GM19238 (cell line): ENCODE measurements around the gene PHOX2B.
"Not testable (repeated sequence)": the region's sequence is repeated elsewhere in the genome, so short reads cannot be mapped to it uniquely, and the experiment has no call there.

ENCODE experiments used
- DNase-seq: peaks from one replicate; pipeline ENCODE4 v3.0.0; 2011; ENCODE audit warnings: low spot score; ENCODE audit not compliant: insufficient read length

PHOX2B gene

GRCh38 chr4:41712425-41712824, 36.1 kb downstream of the PHOX2B start:
- no peak for DNase-seq

- not testable (repeated sequence) for DNase-seq
Measured at GRCh38 chr4:41711654-41712053, 36.9 kb downstream of the PHOX2B start.

- no peak for DNase-seq
Measured at GRCh38 chr4:41709844-41710481, 38.6 kb downstream of the PHOX2B start.

GRCh38 chr4:41703785-41704184, 44.7 kb downstream of the PHOX2B start:
- DNase-seq, result no peak

DNA sequence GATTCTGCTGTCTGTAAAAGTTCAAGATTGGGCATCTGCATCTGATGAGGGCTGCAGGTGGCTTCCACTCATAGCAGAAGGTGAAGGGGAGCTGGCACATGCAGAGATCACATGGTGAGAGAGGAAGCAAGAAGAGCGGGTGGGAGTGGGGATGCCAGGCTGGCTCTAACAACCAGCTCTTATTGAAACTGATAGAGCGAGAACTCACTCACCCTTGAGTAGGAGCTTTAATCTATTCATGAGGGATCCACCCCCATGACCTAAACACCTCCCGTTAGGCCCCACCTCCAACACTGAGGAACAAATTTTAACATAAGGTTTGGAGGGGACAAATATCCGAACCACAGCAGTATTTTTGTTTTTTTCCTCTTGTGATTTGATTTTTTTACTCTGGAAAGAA, 45.8 kb downstream of the PHOX2B start:
- no peak for DNase-seq

- DNase-seq, result no peak
Measured at GRCh38 chr4:41701983-41702382, 46.5 kb downstream of the PHOX2B start.

- no peak for DNase-seq
Measured at GRCh38 chr4:41696763-41697162, 51.8 kb downstream of the PHOX2B start.

GRCh38 chr4:41696131-41696530, 52.4 kb downstream of the PHOX2B start:
- DNase-seq, result no peak
